GOT3 (cell line): ENCODE results near the gene LMNTD1.
"Not testable (repeated sequence)": the region's sequence is repeated elsewhere in the genome, so short reads cannot be mapped to it uniquely, and the experiment has no call there.

Experiments
- DNase-seq: peaks from one replicate; lab custom pipeline; 2025; ENCODE audit warnings: mixed read lengths; lab: John Stamatoyannopoulos, UW

The LMNTD1 gene

GRCh38 chr12:25553098-25553497, at the start of gene LMNTD1:
Gene LMNTD1, minus strand, starts transcription at chr12:25553283. Its CDS starts 324 bp downstream, at chr12:25552959.
- DNase-seq, result no peak

DNA sequence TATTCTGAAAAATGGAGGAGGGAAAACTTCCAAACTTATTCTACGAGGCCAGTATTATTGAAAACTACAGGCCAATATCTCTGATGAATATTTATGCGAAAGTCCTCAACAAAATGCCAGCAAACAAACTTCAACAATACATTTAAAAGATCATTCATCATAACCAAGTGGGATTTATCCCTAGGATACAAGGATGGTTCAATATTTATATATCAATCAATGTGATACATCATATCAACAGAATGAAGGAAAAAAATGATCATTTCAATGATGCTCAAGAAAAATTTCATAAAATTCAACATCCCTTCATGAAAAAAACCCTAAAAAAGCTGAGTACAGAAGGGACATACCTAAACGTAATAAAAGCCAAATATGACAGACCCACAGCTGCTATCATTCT, 45.9 kb upstream of the LMNTD1 start:
- no peak for DNase-seq

GRCh38 chr12:25595496-25595895, 42.4 kb upstream of the LMNTD1 start:
- DNase-seq, result not testable (repeated sequence)

DNA sequence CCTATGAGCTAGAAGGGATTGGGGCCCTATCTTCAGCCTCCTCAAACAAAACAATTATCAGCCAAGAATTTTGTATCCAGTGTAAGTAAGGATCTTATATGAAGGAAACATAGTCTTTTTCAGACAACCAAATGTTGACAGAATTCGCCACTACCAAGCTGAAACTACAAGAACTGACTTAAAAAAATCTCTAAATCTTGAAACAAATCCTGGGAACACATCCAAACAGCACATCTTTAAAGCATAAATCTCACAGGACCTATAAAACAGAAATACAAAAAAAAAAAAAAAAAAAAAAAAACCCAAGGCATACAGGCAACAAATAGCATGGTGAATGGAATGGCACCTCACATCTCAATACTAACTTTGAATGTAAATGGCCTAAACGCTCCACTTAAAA, 41.3 kb upstream of the LMNTD1 start:
- no peak for DNase-seq

GRCh38 chr12:25592725-25593495, 39.8 kb upstream of the LMNTD1 start:
- no peak for DNase-seq

- DNase-seq, result no peak
These were observed 38.1 kb upstream of the LMNTD1 start for GRCh38 chr12:25591144-25591543.

DNA sequence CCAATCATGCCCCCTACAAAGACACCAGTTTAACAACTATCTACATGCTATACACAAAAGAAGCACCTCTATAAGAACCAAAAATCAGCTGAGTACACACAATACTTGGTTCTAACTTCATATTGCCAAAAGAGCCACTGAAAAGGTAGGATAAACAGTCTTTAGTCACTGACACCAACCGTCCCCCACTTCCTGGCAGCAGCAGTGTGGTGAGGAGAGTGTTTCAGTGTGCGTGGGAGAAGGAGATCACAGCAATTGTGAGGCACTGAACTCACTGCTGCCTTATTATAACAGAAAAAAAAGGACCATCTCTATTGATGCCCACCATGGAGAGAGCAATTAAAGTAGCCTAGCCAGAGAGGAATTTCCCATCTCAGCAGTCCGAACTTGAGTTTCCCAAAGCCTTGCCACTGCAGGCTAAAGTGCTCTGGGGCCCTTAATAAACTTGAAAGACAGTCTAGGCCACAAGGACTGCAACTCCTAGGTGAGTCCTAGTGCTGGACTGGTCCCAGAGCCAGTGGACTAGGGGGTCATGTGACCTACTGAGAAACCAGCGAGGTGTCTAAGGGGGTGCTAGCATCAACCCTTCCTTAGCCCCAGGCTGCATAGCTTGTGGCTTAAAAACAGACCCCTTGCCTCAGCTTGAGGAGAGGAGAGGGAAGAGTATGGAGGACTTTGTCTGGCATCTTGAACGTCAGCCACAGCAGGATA, 37.1 kb upstream of the LMNTD1 start:
- DNase-seq, result no peak

DNA sequence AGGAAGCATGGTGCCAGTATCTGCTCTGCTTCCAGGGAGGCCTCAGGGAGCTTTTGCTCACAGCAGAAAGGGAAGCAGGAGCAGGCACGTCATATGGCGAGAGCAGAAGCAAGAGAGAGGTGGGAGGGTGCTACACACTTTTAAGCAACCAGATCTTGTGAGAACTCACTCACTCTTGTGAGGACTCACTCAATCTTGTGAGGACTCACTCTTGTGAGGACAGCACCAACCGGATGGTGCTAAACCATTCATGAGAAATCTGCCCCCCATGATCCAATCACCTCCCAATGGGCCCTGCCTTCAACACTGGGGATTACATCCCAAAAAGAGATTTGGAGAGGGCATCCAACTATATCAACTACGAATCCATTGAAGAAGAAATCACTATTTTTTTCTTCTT, 34.3 kb upstream of the LMNTD1 start:
- DNase-seq, result no peak

GRCh38 chr12:25585662-25586061, 32.6 kb upstream of the LMNTD1 start:
- no peak for DNase-seq

GRCh38 chr12:25585021-25585523, 32.0 kb upstream of the LMNTD1 start:
- no peak for DNase-seq

DNA sequence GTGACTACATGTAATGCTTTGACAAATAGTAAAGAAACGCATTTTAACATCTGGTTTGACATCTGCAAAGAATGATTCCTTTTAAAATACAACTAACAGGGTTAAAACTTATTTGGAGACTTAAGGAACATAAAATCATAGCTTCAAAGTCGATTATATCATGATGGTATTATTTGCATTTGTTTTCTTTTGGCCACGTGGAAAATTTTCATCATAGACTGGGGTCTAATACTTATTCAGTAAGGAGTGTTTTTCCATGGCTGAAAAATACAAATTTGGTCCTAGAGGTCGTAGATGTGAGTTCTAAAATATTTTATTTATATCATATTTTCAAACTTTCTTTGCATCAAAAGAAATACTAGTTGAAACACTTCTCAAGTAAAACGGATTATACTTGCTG, 31.5 kb upstream of the LMNTD1 start:
- DNase-seq, result no peak

DNA sequence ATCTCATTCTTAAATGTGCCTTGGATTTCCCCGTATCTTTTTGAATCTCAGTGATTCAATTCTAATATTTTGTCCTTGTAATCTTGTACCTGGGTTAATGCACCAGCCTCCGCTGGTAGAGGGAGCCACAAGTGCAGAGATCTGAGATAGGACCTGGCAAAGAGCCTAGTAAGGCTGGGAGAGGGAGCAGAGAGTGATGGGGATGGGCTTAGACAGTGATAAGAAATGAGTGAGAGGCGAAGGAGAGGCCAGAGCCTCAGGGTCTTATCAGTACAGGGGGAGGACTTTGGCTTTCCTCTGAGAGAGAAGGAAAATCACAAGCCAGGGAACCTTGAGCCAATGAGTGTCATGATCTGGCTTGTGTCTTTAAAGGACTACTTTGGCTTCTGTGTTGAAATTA, 30.5 kb upstream of the LMNTD1 start:
- DNase-seq, result no peak

- DNase-seq, result no peak
These were observed 28.0 kb upstream of the LMNTD1 start for GRCh38 chr12:25581067-25581466.

GRCh38 chr12:25578411-25579143, 25.5 kb upstream of the LMNTD1 start:
- no peak for DNase-seq

DNA sequence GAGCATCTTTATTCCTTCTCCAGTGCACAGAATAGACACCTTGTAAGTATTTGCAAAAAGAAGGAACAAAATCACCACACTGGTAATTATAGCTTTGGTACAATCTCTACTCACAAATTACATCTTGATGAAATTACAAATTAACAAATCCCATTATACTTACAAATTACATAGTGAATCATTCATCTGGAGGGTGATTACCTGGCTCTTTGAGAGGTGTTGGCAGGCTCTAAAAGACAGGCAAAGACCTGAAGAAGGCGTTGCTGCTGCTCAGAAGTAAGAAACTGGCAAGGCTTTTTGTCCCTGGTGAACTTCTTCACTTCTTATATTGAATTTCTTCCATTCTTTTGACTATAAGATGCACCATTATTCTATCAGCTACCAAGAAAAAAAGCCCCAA, 21.7 kb upstream of the LMNTD1 start:
- no peak for DNase-seq

GRCh38 chr12:25573346-25573745, 20.3 kb upstream of the LMNTD1 start:
- no peak for DNase-seq

DNA sequence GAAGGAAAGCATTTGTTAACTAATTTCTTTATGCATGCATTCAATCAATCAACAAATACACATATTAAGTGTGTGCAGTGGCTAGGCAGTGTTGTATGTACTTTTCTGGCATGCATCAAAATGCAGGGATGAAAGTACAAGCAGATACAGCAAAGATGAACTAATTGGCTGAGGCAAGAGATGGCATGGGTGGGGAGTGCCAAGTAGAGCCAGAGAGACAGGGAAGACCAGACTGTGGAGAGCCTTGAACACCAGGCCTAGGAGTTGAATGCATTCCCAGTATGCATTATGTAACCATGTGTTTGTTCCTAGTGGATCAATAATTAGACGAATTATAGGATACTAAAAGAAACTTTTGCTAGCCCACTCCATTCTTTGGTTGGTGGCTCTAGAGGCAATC, 17.3 kb upstream of the LMNTD1 start:
- no peak for DNase-seq

GRCh38 chr12:25566202-25566949, 13.3 kb upstream of the LMNTD1 start:
- DNase-seq, result no peak

DNA sequence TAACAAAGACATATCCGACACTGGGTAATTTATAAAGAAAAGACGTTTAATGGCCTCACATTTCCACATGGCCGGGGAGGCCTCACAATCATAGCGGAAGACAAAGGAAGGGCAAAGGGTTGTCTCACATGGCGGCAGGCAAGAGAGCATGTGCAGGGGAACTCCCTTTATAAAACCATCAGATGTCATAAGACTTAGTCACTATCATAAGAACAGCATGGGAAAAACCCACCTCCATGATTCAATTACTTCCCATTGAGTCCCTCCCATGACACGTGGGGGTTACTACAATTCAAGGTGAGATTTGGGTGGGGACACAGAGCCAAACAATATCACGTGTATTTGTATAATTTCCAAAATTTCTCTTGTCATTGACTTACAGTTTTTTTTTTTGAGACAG, 5.5 kb upstream of the LMNTD1 start:
- no peak for DNase-seq

- DNase-seq, result no peak
These were observed 4.8 kb upstream of the LMNTD1 start for GRCh38 chr12:25557830-25558436.

GRCh38 chr12:25556153-25556552, 3.1 kb upstream of the LMNTD1 start:
- DNase-seq, result no peak

DNA sequence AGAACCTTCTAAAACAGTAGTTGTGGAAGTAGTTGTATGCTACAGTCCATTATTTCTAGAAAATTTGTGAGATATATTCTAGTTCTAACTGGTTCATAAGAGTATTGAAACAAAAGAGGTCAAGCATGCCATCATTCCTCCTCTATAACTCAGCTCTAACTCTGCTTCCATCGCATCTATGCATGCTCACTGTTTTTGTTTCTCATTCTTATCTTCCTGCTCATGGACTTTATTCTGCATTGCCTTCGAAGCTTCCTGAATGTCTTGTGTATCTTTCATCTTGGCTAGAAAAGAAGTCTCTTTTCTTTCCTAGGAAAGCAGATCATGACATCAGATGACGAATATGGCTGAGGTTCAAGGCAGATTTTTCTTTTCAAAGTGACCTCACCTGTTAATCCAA, 402 bp downstream of the LMNTD1 start:
- no peak for DNase-seq
